ENCODE measurements around the gene SLC20A1.

SLC20A1 gene

DNA sequence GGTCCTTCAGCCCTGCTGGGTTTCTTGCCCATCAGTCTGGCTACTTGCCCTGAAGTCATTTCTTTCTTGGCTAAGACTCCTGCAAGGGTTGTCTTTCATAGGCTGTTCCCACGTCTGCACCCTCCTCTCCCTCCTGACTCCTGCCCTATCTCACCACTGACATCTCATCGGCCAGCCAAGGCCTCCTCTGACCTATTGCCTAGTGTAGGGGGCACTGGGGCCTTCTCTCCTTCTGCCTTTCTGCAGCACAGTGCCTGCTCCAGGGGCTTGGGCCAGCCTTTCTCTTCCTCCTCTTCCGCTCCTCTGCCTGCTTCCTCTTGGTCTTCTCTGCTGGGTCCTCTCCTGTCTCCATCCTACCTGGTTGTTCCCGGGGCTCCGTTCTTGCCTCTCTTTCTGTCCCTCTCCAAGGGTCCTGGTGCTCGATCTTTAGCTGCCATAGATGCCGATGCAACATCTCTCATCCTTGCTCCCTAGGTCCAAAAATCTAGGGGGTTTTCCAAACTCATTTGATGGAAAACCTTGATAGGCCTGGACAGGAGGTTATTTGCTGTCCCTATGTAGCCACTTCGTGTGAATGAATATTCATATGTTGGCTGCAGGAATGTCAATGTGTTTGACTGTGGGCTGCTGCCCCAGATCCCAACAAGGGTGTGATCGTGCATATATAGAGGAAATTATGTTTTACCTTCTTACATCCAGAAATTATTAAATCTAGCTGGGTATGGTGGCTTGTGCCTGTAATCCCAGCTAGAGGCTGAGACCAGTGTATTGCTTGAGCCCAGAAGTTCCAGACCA, 65.4 kb downstream of the SLC20A1 start:
- no peaks in the 10 kb centered on the region; the same call in 1 of the 2 replicates for H3K4me1 ChIP-seq (ENCODE audit: insufficient read depth, low read length)
- no peaks in the 10 kb centered on the region for H3K36me3 ChIP-seq (ENCODE audit: insufficient read depth, low read length)
- no peaks in the 10 kb centered on the region for H3K9me3 ChIP-seq (ENCODE audit: control insufficient read depth, insufficient read depth, low read length)
- no peak overlapping the region for H3K9ac ChIP-seq (ENCODE audit: low read depth, low read length)

DNA sequence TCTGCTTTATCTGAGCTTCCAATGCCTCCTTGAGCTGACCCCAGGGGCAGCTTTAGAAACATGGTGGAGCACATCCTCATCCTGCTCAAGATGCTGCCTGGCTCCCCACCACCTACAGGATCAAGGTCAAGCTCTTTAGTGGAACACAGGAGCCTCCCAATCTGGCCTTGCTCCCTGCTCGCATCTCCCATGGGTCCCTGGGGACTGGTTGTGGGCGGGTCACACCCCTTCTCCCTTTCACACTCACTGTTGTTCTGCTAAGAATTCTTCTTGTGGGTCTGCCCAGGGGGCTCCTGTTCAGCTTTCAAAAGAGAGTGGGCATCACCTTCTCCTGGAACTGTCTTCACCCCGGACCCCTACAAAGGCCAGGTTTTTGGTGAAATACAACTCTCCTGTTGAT, 66.7 kb downstream of the SLC20A1 start:
- no peak overlapping the region for H3K9ac ChIP-seq (ENCODE audit: low read depth, low read length)

DNA sequence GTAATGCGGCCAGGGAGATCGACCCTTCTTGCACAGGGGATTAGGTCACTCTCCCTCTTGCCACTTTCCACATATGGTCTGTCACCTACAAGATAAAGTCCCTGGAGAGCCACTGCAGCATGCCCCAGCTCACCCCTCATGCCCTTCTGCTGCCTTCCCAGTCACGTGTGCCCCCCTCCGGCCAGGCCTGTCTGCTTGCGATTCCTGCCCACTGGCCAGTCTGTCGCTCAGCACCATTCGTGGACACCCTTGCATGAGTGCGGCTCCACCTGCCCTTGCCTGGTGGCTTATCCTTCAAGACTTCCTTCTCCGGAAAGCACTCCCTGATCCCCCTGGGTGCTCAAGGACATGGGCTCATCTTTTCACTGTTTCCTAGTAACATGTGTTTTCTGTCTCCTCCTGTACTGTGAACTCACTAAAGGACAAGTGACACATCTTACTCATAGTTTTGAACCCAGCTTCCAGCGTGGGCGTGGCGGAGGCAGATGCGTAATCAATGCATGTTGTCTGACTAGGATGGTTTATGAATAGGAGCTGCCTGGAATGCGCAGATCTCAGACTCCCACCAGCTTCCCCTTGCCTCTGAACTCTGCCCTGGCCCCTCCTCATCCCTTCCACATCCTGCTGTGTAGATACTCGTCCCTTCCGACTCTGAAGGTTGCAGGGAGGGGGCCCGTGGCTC, 67.3 kb downstream of the SLC20A1 start:
- Histone ChIP-seq H3K9me3 (ENCODE audit: control insufficient read depth, insufficient read depth, low read length) (no peaks in the 10 kb centered on the region), H3K4me1 (ENCODE audit: insufficient read depth, low read length) (no peaks in the 10 kb centered on the region), H3K9ac (ENCODE audit: low read depth, low read length) (no peak overlapping the region), H3K36me3 (ENCODE audit: insufficient read depth, low read length) (no peaks in the 10 kb centered on the region)

More for the DNA sequence above, 66.7 kb downstream of the SLC20A1 start:
- Histone ChIP-seq H3K4me1 (ENCODE audit: insufficient read depth, low read length) (no peaks in the 10 kb centered on the region), H3K36me3 (ENCODE audit: insufficient read depth, low read length) (no peaks in the 10 kb centered on the region), H3K9me3 (ENCODE audit: control insufficient read depth, insufficient read depth, low read length) (no peaks in the 10 kb centered on the region)

Data from ES-I3 (cell line).